CD4-positive, alpha-beta T cell (primary cell): Measurements from ENCODE around the gene PIP5KL1. TPM values are rescaled to one million over a fixed set of nuclear protein-coding genes. Genes with fewer than 3 reads are reported as not detected.

Experiments used
- ATAC-seq: fragments of 200-7000 bp; cut with Tn5 transposase; one replicate; pipeline ENCODE4 v1.10.0; 2022; ENCODE audit warnings: mild to moderate bottlenecking; ENCODE audit not compliant: poor library complexity
- CTCF ChIA-PET: fragments of 350-600 bp; sonication (Branson Sonifier 250); formaldehyde crosslinking; loops from one replicate; lab custom pipeline; 2021; ENCODE audit warnings: antibody characterized with exemption, inconsistent platforms; lab: Charles Lee
- POLR2A ChIA-PET: fragments of 350-600 bp; sonication (Branson Sonifier 250); formaldehyde crosslinking; loops from one replicate; lab custom pipeline; 2021; ENCODE audit warnings: antibody characterized with exemption, inconsistent platforms; lab: Charles Lee
- DNase-seq, 14 experiments: peaks; one replicate each; pipeline ENCODE4 v3.0.0-alpha.2; 2013 to 2020; ENCODE audit warnings: mixed read lengths in 2 of 14
- H3K27ac ChIP-seq, 2 donors: one replicate each; pipeline versions ENCODE4 v1.5.1 to v1.7.0; 2013; ENCODE audit warnings: low read length in 2 of 2, low read depth in 1 of 2, mild to moderate bottlenecking in 1 of 2
- H3K27me3 ChIP-seq, 2 experiments: 1 replicate in 1 of 2; 2 replicates in 1 of 2; pipeline versions ENCODE4 v1.6.1 to v1.7.0; 2013; ENCODE audit warnings: low read length in 2 of 2, control low read depth in 1 of 2, mild to moderate bottlenecking in 1 of 2, moderate library complexity in 1 of 2; ENCODE audit not compliant: insufficient read depth in 2 of 2, control insufficient read depth in 1 of 2
- H3K36me3 ChIP-seq: one replicate; pipeline ENCODE4 v1.6.1; 2013; ENCODE audit warnings: low read length, control low read depth; ENCODE audit not compliant: insufficient read depth
- H3K4me1 ChIP-seq: one replicate; pipeline ENCODE4 v1.6.1; 2013; ENCODE audit warnings: low read length, control low read depth; ENCODE audit not compliant: insufficient read depth
- H3K4me3 ChIP-seq: one replicate; pipeline ENCODE4 v1.5.1; 2013; ENCODE audit warnings: mild to moderate bottlenecking, low read length, moderate library complexity
- H3K9me3 ChIP-seq, 2 experiments: 1 replicate in 1 of 2; 2 replicates in 1 of 2; pipeline versions ENCODE4 v1.6.1 to v1.7.0; 2013; ENCODE audit warnings: low read length in 2 of 2, mild to moderate bottlenecking in 2 of 2, control low read depth in 1 of 2, moderate library complexity in 1 of 2; ENCODE audit not compliant: control insufficient read depth in 1 of 2, insufficient read depth in 1 of 2
- H3K27ac Mint-ChIP-seq: one replicate; pipeline ENCODE4 v1.8.0; 2020; ENCODE audit warnings: mixed read lengths
- H3K27me3 Mint-ChIP-seq: one replicate; pipeline ENCODE4 v1.8.0; 2021; ENCODE audit warnings: mixed read lengths
- H3K36me3 Mint-ChIP-seq: one replicate; pipeline ENCODE4 v1.8.0; 2021; ENCODE audit warnings: low read depth, mixed read lengths
- H3K4me1 Mint-ChIP-seq: one replicate; pipeline ENCODE4 v1.8.0; 2021; ENCODE audit warnings: low read depth, mixed read lengths
- H3K4me3 Mint-ChIP-seq: one replicate; pipeline ENCODE4 v1.8.0; 2020; ENCODE audit warnings: mild to moderate bottlenecking, mixed read lengths
- H3K9me3 Mint-ChIP-seq: one replicate; pipeline ENCODE4 v1.8.0; 2020; ENCODE audit warnings: mixed read lengths
- CTCF ChIP-seq: fragments of 200-600 bp; IDR thresholded peaks from one replicate; pipeline ENCODE4 v1.8.0; 2022; ENCODE audit warnings: antibody characterized with exemption, mild to moderate bottlenecking
- intact Hi-C, 2 experiments: fragments of 100-400 bp; cut with DNase I in 1 of 2; cut with micrococcal nuclease in 1 of 2; formaldehyde crosslinking; loops; one replicate each; pipeline versions ENCODE4 v1.15.1 to v1.9.0; 2023 to 2025; cut with DNase I, micrococcal nuclease
- total RNA-seq, 174 experiments: library from RNA in 2 of 174; stranded (reverse) in 2 of 174; gene quantifications; one replicate each; pipeline ENCODE4 v1.2.3 and lab custom pipeline; 2021 to 2026

PIP5KL1 gene
- total RNA-seq, 2 experiments from 2014 or later: 2.9 to 3.3 TPM

DNA sequence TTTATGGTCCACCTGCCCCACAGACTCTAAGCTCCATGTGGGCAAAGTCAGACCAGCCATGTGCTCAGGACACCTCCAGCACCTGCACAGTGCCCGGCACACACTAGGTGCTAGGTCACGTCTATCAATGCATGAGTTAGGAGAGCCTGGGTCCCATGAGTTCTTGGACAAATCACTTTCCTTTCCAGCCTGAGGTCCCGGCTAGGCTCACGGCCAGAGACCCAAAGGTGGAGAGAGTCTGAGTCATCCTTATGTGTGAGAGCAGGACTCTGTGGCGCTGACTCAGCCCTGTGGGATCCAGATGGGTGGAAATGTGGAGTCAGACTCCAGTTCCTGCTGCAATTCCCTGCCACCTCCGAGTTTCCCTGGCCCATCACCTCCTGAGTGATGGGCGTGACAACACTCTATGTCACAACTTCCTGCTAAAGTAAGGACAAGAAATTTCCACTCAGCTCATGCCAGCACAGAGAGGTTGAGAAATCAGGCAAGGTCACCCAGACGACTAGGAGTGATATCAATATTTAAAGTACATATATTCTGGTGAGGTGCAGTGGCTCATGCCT, 11.2 kb downstream of the PIP5KL1 start:
- Histone ChIP-seq H3K4me1 (peaks cover 66% of the 10 kb centered on the region), H3K36me3 (peaks cover 4% of the 10 kb centered on the region), H3K27ac (no peak overlapping the region), H3K9me3 (no peaks in the 10 kb centered on the region), H3K4me3 (no peak overlapping the region), H3K27me3 (peaks cover 0 to 3% of the 10 kb centered on the region in 2 experiments)
- Mint-ChIP-seq H3K36me3 (peaks cover 8% of the 10 kb centered on the region), H3K27me3 (no peaks in the 10 kb centered on the region), H3K9me3 (no peaks in the 10 kb centered on the region), H3K27ac (peak overlapping the region; percentile 18), H3K4me3 (peak overlapping the region; percentile 67), H3K4me1 (peaks cover 51% of the 10 kb centered on the region)
- TF ChIP-seq CTCF: no peak
- POLR2A ChIA-PET: no interaction called here
- CTCF ChIA-PET: interaction anchor here (1.4 to 1.8 kb wide), 2 partner anchors 155 to 185 kb away, joined by 3 to 5 read pairs; partner anchors contain the start of gene TOR2A
- intact Hi-C loops: loop anchor here (1.0 to 5.0 kb wide), 4 partner anchors 37 to 467 kb away; partner anchors contain the start of genes CDK9 (in 1 of the 2), LRSAM1 (in 1 of the 2), RPL12 (in 1 of the 2) and STXBP1 (in 1 of the 2)
- ATAC-seq (no peak), DNase-seq (peak in 3 of 14 experiments; percentile 4 to 79 (median 70))

- H3K4me1 ChIP-seq: peaks cover 66% of the 10 kb centered on the region
- ChIA-PET POLR2A (interaction anchor here (1.0 to 2.9 kb wide), 4 partner anchors 19 to 184 kb away, joined by 3 to 16 read pairs (median 4); partner anchors contain the start of genes ST6GALNAC6 and TOR2A), CTCF (interaction anchor here (1.6 to 1.8 kb wide), 2 partner anchors 49 to 184 kb away, joined by 5 read pairs; partner anchors contain the start of gene TOR2A)
- H3K36me3 ChIP-seq: peaks cover 4% of the 10 kb centered on the region
- intact Hi-C loops: loop anchor here (1.0 to 5.0 kb wide), 4 partner anchors 36 to 466 kb away; partner anchors contain the start of genes CDK9 (in 1 of the 2), LRSAM1 (in 1 of the 2), RPL12 (in 1 of the 2) and STXBP1 (in 1 of the 2)
- H3K4me3 ChIP-seq: no peak overlapping the region
- no peak for TF ChIP-seq CTCF
- ATAC-seq (no peak), DNase-seq (peak in 3 of 14 experiments; percentile 5 to 49 (median 24))
- H3K36me3 Mint-ChIP-seq: peaks cover 8% of the 10 kb centered on the region
- peak overlapping the region; percentile 67 for H3K4me3 Mint-ChIP-seq
- no peaks in the 10 kb centered on the region for H3K27me3 Mint-ChIP-seq
- H3K27ac Mint-ChIP-seq: peak overlapping the region; percentile 18
- H3K9me3 ChIP-seq: no peaks in the 10 kb centered on the region
- peaks cover 51% of the 10 kb centered on the region for H3K4me1 Mint-ChIP-seq
- no peak overlapping the region for H3K27ac ChIP-seq
- H3K9me3 Mint-ChIP-seq: no peaks in the 10 kb centered on the region
- H3K27me3 ChIP-seq: no peaks in the 10 kb centered on the region
Measured at GRCh38 chr9:127918183-127919107, 12.1 kb downstream of the PIP5KL1 start.

- peak in 3 of 14 experiments; percentile 4 to 50 (median 39) for DNase-seq
- intact Hi-C loops: loop anchor here (1.0 to 5.0 kb wide), 6 partner anchors 12 to 465 kb away; partner anchors contain the start of genes LRSAM1 (in 1 of the 2), RPL12 (in 1 of the 2), ST6GALNAC6 (in 1 of the 2) and STXBP1 (in 1 of the 2)
- ChIA-PET CTCF (interaction anchor here (1.2 to 1.6 kb wide), 2 partner anchors 48 to 132 kb away, joined by 5 read pairs; partner anchors contain the start of gene CDK9), POLR2A (interaction anchor here (0.6 to 3.6 kb wide), 15 partner anchors 12 to 693 kb away, joined by 3 to 77 read pairs (median 4); partner anchors contain the start of genes CDK9, SLC25A25, ST6GALNAC6 and STXBP1)
- ATAC-seq: no peak
- Histone ChIP-seq H3K27ac (no peak overlapping the region), H3K36me3 (peaks cover 8% of the 10 kb centered on the region), H3K4me1 (peaks cover 66% of the 10 kb centered on the region), H3K27me3 (no peaks in the 10 kb centered on the region), H3K9me3 (no peaks in the 10 kb centered on the region), H3K4me3 (peak overlapping the region; percentile 45)
- Mint-ChIP-seq H3K27ac (peak overlapping the region; percentile 18), H3K9me3 (no peaks in the 10 kb centered on the region), H3K27me3 (no peaks in the 10 kb centered on the region), H3K36me3 (peaks cover 13% of the 10 kb centered on the region), H3K4me3 (peak overlapping the region; percentile 67), H3K4me1 (peaks cover 51% of the 10 kb centered on the region)
- TF ChIP-seq CTCF: no peak
Measured at GRCh38 chr9:127917603-127918002, 13.0 kb downstream of the PIP5KL1 start.
